K562 (cell line): Measurements from ENCODE around the gene KRI1. TPM values are rescaled to one million over a fixed set of nuclear protein-coding genes. Genes with fewer than 3 reads are reported as not detected.
A peak's percentile ranks its signal among the peaks of the same experiment; 100 is the strongest.

Experiments used
- ARNT ChIP-seq, 2 experiments: fragments of 450-650 bp; IDR thresholded peaks; 2 replicates each; pipeline ENCODE4 v1.6.1; 2016; ENCODE audit warnings: mild to moderate bottlenecking in 1 of 2
- BRD9 ChIP-seq: fragments of 450-650 bp; IDR thresholded peaks from 2 replicates; pipeline ENCODE4 v1.6.1; 2018; ENCODE audit warnings: low read depth; ENCODE audit not compliant: partially characterized antibody
- CBX1 ChIP-seq: sonication (generic); IDR thresholded peaks from 2 replicates; pipeline ENCODE4 v1.6.1; 2016; ENCODE audit warnings: antibody characterized with exemption, low read depth, mild to moderate bottlenecking
- CEBPB ChIP-seq: fragments of 450-650 bp; IDR thresholded peaks from 2 replicates; pipeline ENCODE4 v1.6.1; 2016; ENCODE audit warnings: missing genetic modification characterization, missing compliant biosample characterization
- DIDO1 ChIP-seq: fragments of 450-650 bp; IDR thresholded peaks from 2 replicates; pipeline ENCODE4 v1.6.1; 2016; ENCODE audit warnings: low read depth, missing biosample characterization, missing genetic modification characterization
- ERF ChIP-seq: fragments of 450-650 bp; formaldehyde crosslinking; IDR thresholded peaks from 2 replicates; pipeline ENCODE4 v1.4.0; 2020; ENCODE audit warnings: mild to moderate bottlenecking, mixed read lengths
- EWSR1 ChIP-seq: fragments of 450-650 bp; IDR thresholded peaks from 2 replicates; pipeline ENCODE4 v1.6.1; 2018; ENCODE audit warnings: borderline replicate concordance, mild to moderate bottlenecking, low read depth, moderate library complexity; ENCODE audit not compliant: partially characterized antibody
- HNRNPH1 ChIP-seq: fragments of 200-400 bp; formaldehyde crosslinking; optimal IDR thresholded peaks from 2 replicates; pipeline ENCODE3; 2017; ENCODE audit warnings: low read depth, mild to moderate bottlenecking, low read length, moderate library complexity
- MCM5 ChIP-seq: fragments of 450-650 bp; IDR thresholded peaks from 2 replicates; pipeline ENCODE4 v1.6.1; 2016; ENCODE audit warnings: low read depth
- SMAD4 ChIP-seq: fragments of 250-450 bp; sonication (Bioruptor Pico); conservative IDR thresholded peaks from 2 replicates; pipeline ENCODE4 v1.8.0; 2021; ENCODE audit warnings: inconsistent platforms, mild to moderate bottlenecking, moderate library complexity
- TAL1 ChIP-seq: fragments of 450-650 bp; IDR thresholded peaks from 2 replicates; pipeline ENCODE4 v1.6.1; 2016; ENCODE audit warnings: mild to moderate bottlenecking
- ZNF699 ChIP-seq: fragments of 250-450 bp; sonication (Bioruptor Pico); IDR thresholded peaks from 2 replicates; pipeline ENCODE4 v1.8.0; 2021; ENCODE audit warnings: mild to moderate bottlenecking, moderate library complexity; ENCODE audit not compliant: insufficient replicate concordance
- ZSCAN29 ChIP-seq: fragments of 450-650 bp; IDR thresholded peaks from 2 replicates; pipeline ENCODE4 v1.6.1; 2017
- polyA plus RNA-seq, 8 experiments: library from polyadenylated mRNA; depleted of rRNA in 4 of 8; stranded (reverse) in 5 of 8; unstranded in 3 of 8; fragments of >200 nt; fragmentation: Nextera tagmentation in 2 of 8; fragmentation: Illumina TruSeq in 1 of 8; extraction: Ambion mirVana in 2 of 8; extraction: Trizol in 1 of 8; gene quantifications; 2 replicates each; pipeline versions ENCODE4 v1.2.1 to v1.2.3, GENCODE V29; 2011 to 2014; ENCODE audit warnings: inconsistent platforms in 1 of 8, missing spikeins in 1 of 8
- total RNA-seq, 7 experiments: library from RNA; depleted of rRNA in 6 of 7; stranded (reverse); fragments of >200 nt in 6 of 7; fragmentation: Illumina TruSeq in 2 of 7; extraction: Trizol in 2 of 7; gene quantifications; 2 replicates each; pipeline versions ENCODE4 v1.2.1 to v1.2.3, GENCODE V29; 2011 to 2021; ENCODE audit warnings: low replicate concordance in 1 of 7
- TF ChIP-seq, protein P1 (sequence below): fragments of 450-650 bp; conservative IDR thresholded peaks from 2 replicates; pipeline ENCODE4 v1.6.1; 2016; ENCODE audit warnings: missing genetic modification characterization, low read depth, mild to moderate bottlenecking, missing compliant biosample characterization, moderate library complexity
- TF ChIP-seq, protein P2 (sequence below): fragments of 450-650 bp; formaldehyde crosslinking; IDR thresholded peaks from 2 replicates; pipeline ENCODE4 v1.4.0; 2020; ENCODE audit warnings: mild to moderate bottlenecking, moderate library complexity
- TF ChIP-seq, protein P3 (sequence below): sonication (generic); formaldehyde crosslinking; IDR thresholded peaks from 2 replicates; pipeline ENCODE4 v1.8.0; 2022; ENCODE audit warnings: missing genetic modification reagents, mild to moderate bottlenecking, borderline replicate concordance
- TF ChIP-seq, protein P4 (sequence below): IDR thresholded peaks from 2 replicates; pipeline ENCODE4 v1.6.1; 2016; ENCODE audit warnings: missing genetic modification characterization, missing compliant biosample characterization
- TF ChIP-seq, protein P5 (sequence below): fragments of 450-650 bp; IDR thresholded peaks from 2 replicates; pipeline ENCODE4 v1.6.1; 2016; ENCODE audit warnings: mild to moderate bottlenecking
- TF ChIP-seq, protein P6 (sequence below): IDR thresholded peaks from 2 replicates; pipeline ENCODE4 v1.6.1; 2011; ENCODE audit warnings: borderline replicate concordance, low read depth, mild to moderate bottlenecking, moderate library complexity, low read length; ENCODE audit not compliant: insufficient read depth, poor library complexity, severe bottlenecking

KRI1 gene
- total and polyA plus RNA-seq, 9 of the 15 experiments (the other 6 are each of a cell fraction or from before 2014, with no cell fraction given): 1.1 to 50.7 (median 24.7) TPM

DNA sequence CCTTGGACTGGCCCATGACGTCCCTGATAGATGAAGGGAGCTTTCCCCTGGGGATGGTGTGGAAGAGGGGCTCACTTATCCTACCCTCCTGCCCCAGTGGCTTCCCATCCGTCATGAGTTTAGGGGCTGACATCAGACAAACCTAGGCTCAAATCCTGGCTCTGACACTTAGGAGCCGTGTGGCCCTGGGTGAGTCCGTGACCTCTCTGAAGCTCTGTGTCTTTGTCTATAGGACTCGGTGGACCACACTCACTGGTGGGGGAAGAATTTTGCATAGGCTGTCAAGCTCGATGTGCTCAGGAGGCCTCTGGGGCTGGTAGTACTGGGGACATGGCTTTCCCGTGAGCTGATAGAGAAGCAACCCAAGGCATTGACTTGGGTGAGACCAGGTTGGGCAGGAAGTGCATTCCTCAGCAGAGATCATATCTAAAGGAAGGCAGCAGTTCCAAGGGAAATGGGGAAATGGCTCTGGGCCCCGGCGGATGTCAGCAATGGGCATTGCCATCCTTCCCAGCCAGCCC lies 38.7 kb upstream of the KRI1 start (continued):
- TF ChIP-seq, protein P1, sequence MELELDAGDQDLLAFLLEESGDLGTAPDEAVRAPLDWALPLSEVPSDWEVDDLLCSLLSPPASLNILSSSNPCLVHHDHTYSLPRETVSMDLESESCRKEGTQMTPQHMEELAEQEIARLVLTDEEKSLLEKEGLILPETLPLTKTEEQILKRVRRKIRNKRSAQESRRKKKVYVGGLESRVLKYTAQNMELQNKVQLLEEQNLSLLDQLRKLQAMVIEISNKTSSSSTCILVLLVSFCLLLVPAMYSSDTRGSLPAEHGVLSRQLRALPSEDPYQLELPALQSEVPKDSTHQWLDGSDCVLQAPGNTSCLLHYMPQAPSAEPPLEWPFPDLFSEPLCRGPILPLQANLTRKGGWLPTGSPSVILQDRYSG (tag): no peak
- TF ChIP-seq DIDO1 (tag) (no peak), CBX1 (no peak), ERF (CRISPR knock-in tag) (no peak), EWSR1 (no peak), SMAD4 (CRISPR knock-in tag) (0 out of 2 replicates have a peak, but pooled peaks have one; percentile 34), MCM5 (no peak), ARNT (IDR thresholded peaks at IDR 0.05) (no peak), CEBPB (tag) (no peak), ZSCAN29 (no peak), BRD9 (no peak), TAL1 (no peak), ZNF699 (CRISPR knock-in tag) (no peak), HNRNPH1 (no peak)
- TF ChIP-seq, protein P2, sequence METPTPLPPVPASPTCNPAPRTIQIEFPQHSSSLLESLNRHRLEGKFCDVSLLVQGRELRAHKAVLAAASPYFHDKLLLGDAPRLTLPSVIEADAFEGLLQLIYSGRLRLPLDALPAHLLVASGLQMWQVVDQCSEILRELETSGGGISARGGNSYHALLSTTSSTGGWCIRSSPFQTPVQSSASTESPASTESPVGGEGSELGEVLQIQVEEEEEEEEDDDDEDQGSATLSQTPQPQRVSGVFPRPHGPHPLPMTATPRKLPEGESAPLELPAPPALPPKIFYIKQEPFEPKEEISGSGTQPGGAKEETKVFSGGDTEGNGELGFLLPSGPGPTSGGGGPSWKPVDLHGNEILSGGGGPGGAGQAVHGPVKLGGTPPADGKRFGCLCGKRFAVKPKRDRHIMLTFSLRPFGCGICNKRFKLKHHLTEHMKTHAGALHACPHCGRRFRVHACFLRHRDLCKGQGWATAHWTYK (CRISPR knock-in tag): no peak
- TF ChIP-seq, protein P3, sequence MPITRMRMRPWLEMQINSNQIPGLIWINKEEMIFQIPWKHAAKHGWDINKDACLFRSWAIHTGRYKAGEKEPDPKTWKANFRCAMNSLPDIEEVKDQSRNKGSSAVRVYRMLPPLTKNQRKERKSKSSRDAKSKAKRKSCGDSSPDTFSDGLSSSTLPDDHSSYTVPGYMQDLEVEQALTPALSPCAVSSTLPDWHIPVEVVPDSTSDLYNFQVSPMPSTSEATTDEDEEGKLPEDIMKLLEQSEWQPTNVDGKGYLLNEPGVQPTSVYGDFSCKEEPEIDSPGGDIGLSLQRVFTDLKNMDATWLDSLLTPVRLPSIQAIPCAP (CRISPR knock-in tag): no peak
- TF ChIP-seq, protein P4, sequence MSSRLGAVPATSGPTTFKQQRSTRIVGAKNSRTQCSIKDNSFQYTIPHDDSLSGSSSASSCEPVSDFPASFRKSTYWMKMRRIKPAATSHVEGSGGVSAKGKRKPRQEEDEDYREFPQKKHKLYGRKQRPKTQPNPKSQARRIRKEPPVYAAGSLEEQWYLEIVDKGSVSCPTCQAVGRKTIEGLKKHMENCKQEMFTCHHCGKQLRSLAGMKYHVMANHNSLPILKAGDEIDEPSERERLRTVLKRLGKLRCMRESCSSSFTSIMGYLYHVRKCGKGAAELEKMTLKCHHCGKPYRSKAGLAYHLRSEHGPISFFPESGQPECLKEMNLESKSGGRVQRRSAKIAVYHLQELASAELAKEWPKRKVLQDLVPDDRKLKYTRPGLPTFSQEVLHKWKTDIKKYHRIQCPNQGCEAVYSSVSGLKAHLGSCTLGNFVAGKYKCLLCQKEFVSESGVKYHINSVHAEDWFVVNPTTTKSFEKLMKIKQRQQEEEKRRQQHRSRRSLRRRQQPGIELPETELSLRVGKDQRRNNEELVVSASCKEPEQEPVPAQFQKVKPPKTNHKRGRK (tag): no peak
- TF ChIP-seq, protein P5, sequence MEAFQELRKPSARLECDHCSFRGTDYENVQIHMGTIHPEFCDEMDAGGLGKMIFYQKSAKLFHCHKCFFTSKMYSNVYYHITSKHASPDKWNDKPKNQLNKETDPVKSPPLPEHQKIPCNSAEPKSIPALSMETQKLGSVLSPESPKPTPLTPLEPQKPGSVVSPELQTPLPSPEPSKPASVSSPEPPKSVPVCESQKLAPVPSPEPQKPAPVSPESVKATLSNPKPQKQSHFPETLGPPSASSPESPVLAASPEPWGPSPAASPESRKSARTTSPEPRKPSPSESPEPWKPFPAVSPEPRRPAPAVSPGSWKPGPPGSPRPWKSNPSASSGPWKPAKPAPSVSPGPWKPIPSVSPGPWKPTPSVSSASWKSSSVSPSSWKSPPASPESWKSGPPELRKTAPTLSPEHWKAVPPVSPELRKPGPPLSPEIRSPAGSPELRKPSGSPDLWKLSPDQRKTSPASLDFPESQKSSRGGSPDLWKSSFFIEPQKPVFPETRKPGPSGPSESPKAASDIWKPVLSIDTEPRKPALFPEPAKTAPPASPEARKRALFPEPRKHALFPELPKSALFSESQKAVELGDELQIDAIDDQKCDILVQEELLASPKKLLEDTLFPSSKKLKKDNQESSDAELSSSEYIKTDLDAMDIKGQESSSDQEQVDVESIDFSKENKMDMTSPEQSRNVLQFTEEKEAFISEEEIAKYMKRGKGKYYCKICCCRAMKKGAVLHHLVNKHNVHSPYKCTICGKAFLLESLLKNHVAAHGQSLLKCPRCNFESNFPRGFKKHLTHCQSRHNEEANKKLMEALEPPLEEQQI: no peak
- TF ChIP-seq, protein P6, sequence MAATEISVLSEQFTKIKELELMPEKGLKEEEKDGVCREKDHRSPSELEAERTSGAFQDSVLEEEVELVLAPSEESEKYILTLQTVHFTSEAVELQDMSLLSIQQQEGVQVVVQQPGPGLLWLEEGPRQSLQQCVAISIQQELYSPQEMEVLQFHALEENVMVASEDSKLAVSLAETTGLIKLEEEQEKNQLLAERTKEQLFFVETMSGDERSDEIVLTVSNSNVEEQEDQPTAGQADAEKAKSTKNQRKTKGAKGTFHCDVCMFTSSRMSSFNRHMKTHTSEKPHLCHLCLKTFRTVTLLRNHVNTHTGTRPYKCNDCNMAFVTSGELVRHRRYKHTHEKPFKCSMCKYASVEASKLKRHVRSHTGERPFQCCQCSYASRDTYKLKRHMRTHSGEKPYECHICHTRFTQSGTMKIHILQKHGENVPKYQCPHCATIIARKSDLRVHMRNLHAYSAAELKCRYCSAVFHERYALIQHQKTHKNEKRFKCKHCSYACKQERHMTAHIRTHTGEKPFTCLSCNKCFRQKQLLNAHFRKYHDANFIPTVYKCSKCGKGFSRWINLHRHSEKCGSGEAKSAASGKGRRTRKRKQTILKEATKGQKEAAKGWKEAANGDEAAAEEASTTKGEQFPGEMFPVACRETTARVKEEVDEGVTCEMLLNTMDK: no peak
